ENCODE results near the gene OR6C68.
"Not testable (repeated sequence)": the region's sequence is repeated elsewhere in the genome, so short reads cannot be mapped to it uniquely, and the experiment has no call there.

Gene OR6C68

DNA sequence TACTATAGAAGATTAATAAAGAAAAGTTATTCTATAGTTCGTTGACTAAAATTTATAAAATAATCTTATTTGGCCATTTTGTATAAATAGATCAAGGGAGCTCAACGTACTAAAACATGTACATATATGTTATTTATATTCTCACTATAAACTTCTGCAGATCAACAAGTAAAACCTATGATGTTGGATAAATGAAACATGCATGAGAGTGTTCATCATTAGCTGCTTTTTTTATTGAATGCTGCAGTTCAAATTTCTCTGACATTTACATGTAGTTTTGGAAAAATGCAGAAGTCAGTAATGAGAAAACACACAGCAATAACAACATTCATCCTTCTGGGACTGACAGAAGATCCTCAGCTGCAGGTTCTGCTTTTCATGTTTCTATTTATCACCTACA lies at the start of gene OR6C68:
OR6C68 (plus strand) TSS at position 301 of the 400 bp plus-strand sequence; CDS start at position 301, 0 bp downstream.
- no peak for DNase-seq (ENCODE audit: low spot score)

DNA sequence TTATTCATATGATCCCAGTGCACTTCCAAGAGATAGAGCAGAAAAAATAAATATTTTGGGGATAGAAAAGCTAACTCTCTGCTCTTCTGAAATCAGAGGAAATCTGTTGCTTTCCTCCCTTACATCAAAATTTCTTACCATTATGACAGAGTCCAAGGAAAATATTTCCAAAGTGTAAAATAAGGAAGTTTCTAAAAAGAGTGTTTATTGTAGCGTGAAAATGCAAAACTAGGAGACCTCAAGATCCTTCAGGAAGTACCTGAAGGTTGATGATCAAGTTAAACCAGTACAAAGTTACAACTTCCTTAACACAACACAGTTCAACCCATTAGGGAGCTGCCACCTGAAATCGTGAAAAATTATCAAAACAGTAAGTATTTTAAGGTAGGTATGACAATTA lies 48.4 kb upstream of the OR6C68 start, which contains the start of gene OR6C2:
OR6C2 (plus strand) TSS at position 301 of the 400 bp plus-strand sequence. CDS start 8,138 bp downstream, outside the sequence.
- no peak for DNase-seq (ENCODE audit: low spot score)

DNA sequence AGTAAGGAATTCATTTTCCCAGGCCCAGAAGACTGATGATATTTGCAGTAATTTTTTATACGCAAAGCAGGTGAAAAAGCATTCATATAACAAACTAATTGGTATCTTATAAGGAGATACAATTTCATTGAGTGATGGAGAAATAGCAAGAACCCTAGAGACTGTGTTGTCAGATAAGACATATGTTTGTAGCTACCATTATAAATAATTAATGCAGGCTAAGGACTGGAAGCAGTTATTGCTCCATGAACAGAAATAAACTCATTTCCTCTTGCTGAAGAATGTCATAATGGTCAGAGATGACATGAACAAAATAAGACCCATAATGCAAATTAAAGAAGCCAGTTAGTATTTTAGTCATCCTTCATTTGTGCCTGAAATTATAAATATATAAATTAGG lies 46.8 kb upstream of the OR6C68 start:
- no peak for DNase-seq (ENCODE audit: low spot score)

DNA sequence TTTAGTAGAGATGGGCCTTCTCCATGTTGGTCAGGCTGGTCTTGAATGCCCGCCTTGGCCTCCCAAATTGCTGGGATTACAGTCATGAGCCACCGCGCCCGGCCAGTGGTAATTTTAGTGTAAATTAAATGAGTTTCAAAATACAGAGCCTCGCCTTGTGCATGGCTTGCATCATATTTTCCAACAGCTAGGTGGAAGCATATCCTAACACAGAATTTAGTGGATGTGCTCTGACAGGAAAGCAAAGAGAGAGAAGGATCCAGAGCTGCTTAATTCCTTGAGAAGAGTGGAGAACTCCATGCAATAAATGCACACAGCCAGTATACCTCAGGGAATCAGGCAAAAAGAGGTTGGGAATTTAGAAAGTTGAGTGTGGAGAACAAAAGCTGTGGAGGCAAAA lies 45.9 kb upstream of the OR6C68 start:
- no peak for DNase-seq (ENCODE audit: low spot score)

DNA sequence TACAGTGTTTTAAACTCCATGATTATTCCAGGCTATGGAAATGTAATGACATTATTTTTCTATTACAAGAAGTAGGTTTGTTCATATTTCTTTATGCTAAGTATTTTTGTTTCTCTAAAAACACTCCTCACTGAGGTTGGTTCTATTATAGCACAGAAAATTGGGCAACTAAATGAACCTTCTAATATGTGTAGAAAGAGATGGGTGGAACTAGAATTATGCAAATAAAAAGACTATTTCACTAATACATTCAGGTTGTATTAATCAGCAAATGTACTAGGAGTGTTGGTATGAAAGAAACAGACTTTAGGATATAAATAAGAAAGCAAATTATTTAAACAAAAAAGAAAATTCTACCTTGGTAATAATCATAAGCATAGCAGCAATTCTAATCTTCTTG lies 43.4 kb upstream of the OR6C68 start:
- DNase-seq (ENCODE audit: low spot score) = no peak

DNA sequence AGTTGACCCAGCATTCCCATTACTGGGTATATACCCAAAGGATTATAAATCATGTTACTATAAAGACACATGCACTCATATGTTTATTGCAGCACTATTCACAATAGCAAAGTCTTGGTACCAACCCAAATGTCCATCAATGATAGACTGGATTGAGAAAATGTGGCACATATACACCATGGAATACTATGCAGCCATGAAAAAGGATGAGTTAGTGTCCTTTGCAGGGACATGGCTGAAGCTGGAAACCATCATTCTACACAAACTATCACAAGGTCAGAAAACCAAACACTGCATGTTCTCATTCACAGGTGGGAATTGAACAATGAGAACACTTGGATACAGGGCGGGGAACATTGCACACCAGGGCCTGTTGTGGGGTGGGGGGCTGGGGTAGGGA lies 27.3 kb upstream of the OR6C68 start:
- DNase-seq (ENCODE audit: low spot score) = not testable (repeated sequence)

DNA sequence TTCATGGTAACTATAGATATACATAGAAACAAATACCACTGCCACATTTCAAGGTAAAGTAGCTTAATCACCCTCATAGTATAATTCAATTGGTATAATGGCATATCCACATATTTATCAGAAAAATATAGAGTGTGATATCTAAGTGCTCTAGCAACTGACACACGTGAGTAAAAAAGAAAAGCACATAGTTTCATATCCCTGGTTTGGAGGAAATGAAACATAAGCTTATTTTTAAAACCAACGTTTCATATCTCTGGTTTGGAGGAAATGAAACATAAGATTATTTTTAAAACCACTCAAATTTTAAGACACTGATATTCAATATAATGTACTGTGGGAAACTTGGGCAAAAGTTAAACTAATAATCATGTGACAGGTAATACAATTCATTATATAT lies 24.3 kb upstream of the OR6C68 start:
- DNase-seq (ENCODE audit: low spot score) = no peak

DNA sequence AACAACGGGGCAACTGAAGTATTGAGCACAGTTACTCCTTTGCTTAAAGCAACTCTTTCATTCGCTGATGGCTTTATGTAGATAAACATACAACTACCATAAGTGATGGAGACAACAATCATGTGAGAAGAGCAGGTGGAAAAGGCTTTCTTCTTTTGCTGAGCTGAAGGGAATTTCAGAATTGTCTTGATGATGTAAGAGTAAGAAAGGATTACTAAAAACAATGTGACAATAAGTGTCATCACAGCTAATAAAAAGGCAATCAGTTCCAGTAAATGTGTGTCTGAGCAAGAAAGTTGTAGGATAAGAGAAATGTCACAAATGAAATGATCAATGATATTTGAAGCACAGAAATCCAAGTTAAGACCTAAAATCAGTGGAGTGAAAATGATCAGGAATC lies 22.9 kb upstream of the OR6C68 start:
- DNase-seq (ENCODE audit: low spot score) = no peak

DNA sequence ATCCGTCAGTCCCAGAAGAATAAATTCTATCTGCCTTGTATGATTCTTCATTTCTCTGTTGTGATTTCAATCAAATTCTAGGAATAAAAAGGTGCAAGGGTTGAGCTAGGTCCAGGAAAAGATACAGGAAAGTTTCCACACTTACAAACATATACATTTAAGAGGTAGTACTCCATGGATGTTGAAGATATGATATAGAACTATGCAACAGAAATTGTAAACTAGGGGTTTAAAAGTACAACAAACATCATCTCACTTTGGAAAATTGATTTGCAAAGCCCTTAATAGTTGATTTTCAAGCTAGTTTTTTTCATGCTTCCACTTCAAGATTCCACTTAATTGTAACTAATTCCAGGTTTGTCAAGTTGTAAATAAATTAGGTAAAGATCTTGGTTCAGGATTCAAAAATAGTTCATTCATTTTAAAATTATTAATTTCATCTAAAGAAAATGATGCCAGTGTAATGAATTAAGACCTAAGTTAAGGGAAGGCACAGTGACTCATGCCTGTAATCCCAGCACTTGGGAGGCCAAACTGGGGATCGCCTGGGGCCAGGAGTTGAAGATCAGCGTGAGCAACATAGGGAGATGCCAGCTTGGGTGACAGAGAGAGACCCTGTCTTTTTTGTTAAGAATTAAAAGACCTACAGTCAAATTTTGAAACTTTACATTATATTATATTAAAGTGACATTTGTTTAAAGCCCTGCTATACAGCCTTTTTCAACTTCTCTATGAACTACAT lies 21.9 kb upstream of the OR6C68 start, which contains the start of gene OR6C70:
OR6C70 (minus strand) TSS at position 51 of the 742 bp plus-strand sequence; CDS start at position 51, 0 bp downstream.
- DNase-seq (ENCODE audit: low spot score) = no peak

DNA sequence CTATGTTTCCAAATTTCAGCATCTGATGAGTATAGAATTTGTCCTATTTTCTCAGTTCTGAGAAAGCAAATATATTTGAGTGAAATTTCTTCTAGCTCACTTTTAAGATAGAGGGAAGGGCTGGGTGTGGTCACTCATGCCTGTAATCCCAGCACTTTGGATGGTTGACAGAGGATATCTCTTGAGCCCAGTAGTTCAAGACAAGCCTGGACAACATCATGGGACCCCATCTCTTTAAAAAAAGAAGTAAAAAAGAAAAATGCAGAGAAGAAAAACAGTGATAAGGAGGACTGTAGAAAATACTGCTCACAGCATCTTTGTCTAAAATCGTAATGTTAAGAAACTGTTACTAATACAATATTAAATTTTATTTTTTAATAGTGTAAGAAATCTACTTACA lies 19.9 kb upstream of the OR6C68 start:
- DNase-seq (ENCODE audit: low spot score) = no peak

DNA sequence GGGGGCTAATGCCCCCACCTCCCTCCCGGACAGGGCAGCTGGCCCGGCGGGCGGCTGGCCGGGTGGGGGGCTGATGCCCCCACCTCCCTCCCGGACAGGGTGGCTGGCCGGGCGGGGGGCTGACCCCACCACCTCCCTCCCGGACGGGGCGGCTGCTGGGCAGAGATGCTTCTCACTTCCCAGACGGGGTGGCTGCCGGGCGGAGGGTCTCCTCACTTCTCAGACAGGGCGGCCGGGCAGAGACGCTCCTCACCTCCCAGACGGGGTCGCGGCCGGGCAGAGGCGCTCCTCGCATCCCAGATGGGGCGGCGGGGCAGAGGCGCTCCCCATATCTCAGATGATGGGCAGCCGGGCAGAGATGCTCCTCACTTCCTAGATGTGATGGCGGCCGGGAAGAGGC lies 13.0 kb upstream of the OR6C68 start:
- DNase-seq (ENCODE audit: low spot score) = not testable (repeated sequence)

DNA sequence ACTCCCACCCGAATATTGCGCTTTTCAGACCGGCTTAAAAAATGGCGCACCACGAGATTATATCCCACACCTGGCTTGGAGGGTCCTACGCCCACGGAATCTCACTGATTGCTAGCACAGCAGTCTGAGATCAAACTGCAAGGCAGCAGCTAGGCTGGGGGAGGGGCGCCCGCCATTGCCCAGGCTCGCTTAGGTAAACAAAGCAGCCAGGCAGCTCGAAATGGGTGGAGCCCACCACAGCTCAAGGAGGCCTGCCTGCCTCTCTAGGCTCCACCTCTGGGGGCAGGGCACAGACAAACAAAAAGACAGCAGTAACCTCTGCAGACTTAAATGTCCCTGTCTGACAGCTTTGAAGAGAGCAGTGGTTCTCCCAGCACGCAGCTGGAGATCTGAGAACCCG lies 7.9 kb upstream of the OR6C68 start:
- DNase-seq (ENCODE audit: low spot score) = not testable (repeated sequence)

DNA sequence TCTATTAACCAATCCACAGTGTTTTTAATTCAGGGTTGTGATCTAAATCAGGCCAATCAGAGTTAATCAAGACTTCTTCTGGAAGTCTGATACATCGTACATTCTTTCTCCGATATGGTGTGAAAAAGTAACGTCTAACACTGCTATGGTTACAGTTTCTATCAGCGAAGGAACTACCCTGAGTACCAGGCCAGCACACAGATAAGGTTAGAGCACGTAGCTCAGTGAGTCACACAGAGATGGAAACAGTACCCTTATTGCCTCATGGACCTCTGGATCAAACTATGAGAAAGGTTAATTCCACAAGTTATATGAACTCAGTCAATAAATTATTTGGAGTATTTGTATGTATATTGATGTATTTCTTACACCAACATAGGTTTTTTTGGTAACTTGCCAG lies 3.3 kb downstream of the OR6C68 start:
- DNase-seq (ENCODE audit: low spot score) = no peak

DNA sequence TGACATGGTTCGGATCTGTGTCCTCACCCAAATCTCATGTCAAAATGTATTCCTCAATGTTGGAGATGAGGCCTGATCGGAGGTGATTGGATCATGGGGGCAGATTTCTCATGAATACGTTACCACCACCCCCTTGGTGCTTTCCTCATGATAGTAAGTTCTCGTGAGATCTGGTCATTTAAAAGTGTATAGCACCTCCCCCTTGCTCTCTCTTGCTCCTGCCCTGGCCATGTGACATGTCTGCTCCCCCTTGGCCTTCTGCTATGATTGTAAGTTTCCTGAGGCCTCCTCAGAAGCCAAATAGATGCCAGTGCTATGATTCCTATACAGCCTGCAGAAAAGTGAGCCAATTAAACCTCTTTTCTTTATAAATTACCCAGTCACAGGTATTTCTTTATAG lies 7.1 kb downstream of the OR6C68 start:
- DNase-seq (ENCODE audit: low spot score) = no peak

DNA sequence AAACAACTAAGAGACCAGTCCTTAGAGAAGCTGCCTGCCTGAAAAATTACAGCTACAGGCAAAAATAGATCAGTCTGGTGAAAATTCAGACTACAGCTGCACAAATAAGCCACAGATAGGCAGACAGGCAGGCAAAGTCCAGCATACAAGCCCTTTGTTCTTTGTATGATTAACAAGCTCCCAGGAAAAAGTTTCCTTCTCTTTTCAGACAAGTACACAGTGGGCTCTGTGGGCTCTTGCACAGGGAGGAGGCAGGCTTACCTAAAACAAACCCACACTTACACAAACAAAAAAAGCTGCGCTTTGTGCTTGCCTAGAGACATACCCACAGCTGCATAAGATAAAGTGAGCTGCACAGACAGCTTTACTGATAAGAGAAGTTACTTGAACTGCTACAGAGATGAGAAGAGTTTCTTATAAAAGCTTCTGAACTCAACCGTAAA lies 7.7 kb downstream of the OR6C68 start:
- no peak for DNase-seq (ENCODE audit: low spot score)

DNA sequence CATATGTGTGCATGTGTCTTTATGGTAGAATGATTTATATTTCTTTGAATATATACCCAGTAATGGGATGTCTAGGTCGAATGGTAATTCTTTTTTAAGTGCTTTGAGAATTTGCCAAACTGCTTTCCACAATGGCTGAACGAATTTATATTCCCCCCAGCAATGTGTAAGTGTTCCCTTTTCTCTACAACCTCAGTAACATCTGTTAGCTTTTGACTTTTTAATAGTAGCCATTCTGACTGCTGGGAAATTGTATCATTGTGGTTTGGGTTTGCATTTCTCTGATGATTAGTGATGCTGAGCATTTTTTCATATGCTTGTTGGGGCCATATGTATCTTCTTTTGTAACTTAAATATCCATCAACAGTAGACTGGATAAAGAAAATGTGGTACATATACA lies 9.4 kb downstream of the OR6C68 start:
- DNase-seq (ENCODE audit: low spot score) = no peak

DNA sequence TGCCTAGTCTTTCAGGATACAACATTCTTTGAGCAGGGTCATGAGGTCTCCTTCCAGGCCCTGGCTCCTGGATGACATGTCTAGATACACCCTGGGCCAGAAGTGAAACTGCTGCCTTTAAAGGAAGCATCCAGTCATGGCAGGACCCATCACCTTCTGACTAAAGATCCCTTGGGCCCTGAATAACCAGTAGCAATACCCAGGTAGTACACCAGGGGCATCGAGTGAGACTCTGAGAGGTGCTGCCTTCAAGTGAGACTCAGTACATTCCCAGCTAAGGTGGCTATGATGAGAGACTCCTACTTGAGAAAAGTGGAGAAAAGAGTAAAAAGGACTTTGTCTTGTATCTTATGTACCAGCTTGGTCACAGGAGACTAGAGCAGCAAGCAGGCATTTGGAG lies 23.5 kb downstream of the OR6C68 start:
- DNase-seq (ENCODE audit: low spot score) = no peak

DNA sequence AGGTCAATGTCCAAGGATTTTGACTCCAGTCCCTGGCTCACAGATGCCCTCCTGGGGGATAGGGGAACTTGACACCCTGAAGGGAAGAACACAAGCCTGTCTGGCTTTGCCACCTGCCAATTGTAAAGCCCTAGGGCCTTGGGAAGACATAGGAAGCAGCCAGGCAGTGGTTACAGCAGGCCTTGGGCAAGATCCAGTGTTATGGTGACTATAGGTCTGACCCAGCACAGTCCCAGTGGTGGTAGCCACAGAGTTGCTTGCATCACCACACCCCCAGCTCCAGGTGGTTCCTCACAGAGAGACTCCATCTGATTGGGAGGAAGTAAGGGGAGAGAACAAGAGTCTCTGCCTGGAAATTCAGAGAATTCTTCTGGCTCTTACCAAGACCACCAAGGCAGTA lies 24.2 kb downstream of the OR6C68 start:
- no peak for DNase-seq (ENCODE audit: low spot score)
